ENCODE data around the gene OSBPL2.
A peak's percentile ranks its signal among the peaks of the same experiment; 100 is the strongest.

OSBPL2 gene

DNA sequence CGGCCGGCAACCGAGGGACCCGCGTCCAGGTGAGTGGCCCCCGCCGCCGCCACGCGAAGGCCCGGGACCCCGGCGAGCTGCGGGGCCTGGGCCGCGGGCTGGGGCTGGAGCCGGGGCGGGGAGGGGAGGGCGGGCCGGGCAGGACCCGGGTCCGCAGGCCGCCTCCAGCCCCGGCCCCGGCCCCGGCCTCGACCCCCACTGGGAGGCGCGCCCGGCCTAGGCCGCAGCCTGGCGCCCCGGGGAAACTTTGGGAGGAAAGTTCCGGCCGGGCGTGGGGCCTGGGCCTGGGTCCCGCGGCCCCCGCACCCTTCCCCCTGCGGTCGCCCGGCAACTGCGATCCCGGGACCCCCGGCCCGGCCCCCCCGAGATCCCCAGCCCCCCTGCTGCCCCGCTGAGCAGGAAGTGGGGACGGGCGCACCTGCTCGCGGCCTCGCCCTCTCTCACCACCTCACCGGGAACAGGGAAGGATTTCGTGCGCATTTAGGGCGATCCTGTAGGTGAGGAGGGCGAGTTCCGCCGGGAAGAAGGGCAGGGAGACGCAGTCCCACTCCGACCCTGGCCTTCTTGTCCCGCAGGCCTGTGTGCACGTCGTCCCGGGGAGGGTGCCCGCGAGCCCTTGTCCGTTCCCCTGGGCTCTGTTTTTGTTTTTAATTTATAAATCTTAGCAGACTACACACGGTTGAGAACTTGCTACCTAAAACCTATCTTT, 402 bp downstream of the OSBPL2 start (continued):
- TF ChIP-seq PATZ1 (tag by site-specific recombination; IDR thresholded peaks at IDR 0.05), result peak; percentile 30; the same call in 1 of the 2 replicates

DNA sequence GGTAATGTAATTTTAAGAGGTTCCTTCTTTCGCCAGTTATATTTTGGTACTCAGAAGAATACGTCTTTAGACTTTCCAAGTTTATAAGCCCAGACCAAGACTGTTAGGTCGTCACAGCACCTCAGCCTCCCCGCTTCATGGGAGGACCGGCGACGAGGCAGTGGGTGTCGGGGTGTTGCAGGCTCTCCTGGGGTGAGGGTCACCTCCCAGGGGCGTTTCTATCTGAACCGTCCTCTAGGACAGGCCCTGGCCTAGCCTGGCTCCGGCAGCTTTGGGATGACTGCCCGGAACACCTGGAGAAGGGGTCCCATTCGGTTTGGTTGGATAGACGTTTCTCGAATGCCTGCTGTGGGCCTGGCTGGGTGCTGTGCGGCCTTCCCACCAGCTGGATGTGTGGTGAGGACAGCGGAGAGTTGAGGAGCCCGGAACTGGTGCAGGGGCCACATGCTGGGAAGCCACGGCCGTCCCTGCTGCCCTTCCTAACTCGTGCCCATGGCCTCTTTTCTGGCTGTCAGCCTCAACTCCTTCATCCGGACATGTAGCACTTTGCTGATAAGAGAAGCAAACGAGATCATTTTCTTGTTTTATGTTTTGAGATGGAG, 1.1 kb downstream of the OSBPL2 start:
- Histone ChIP-seq H3K36me3 (ENCODE audit: control insufficient read depth in 2 of 2, insufficient read depth in 1 of 2, low read length in 2 of 2) (peaks cover 0 to 39% of the 10 kb centered on the region in 2 experiments; a peak in 1 of 3 replicates), H3K4me3 (ENCODE audit: low read depth, low read length) (peak overlapping the region; percentile 76), H3K4me1 (ENCODE audit: control insufficient read depth, insufficient read depth, low read length) (peaks cover 6% of the 10 kb centered on the region; the same call in 1 of the 2 replicates), H3K9me3 (ENCODE audit: control insufficient read depth, insufficient read depth, low read depth, low read length) (no peaks in the 10 kb centered on the region), H3K27ac (ENCODE audit: extremely low read depth, low read depth, low read length) (peak overlapping the region; percentile 37; the same call in 1 of the 2 replicates)
- POLR2A ChIA-PET, result no interaction called here
- no peak for TF ChIP-seq ZNF704 (tag by site-specific recombination; IDR thresholded peaks at IDR 0.05)
- TF ChIP-seq SP2 (tag by site-specific recombination; IDR thresholded peaks at IDR 0.05), result no peak
- no peak for TF ChIP-seq ZNF776 (tag by site-specific recombination; IDR thresholded peaks at IDR 0.05; ENCODE audit: borderline replicate concordance)
- TF ChIP-seq ZNF645 (tag by site-specific recombination; IDR thresholded peaks at IDR 0.05), result no peak
- no peak for TF ChIP-seq ZNF560 (tag by site-specific recombination; IDR thresholded peaks at IDR 0.05; ENCODE audit: borderline replicate concordance)
- TF ChIP-seq ZNF514 (tag by site-specific recombination; IDR thresholded peaks at IDR 0.05), result no peak
- TF ChIP-seq ZNF146 (tag by site-specific recombination; IDR thresholded peaks at IDR 0.05), result no peak
- no peak for TF ChIP-seq KLF1 (tag by site-specific recombination; IDR thresholded peaks at IDR 0.05)
- TF ChIP-seq, protein P1, sequence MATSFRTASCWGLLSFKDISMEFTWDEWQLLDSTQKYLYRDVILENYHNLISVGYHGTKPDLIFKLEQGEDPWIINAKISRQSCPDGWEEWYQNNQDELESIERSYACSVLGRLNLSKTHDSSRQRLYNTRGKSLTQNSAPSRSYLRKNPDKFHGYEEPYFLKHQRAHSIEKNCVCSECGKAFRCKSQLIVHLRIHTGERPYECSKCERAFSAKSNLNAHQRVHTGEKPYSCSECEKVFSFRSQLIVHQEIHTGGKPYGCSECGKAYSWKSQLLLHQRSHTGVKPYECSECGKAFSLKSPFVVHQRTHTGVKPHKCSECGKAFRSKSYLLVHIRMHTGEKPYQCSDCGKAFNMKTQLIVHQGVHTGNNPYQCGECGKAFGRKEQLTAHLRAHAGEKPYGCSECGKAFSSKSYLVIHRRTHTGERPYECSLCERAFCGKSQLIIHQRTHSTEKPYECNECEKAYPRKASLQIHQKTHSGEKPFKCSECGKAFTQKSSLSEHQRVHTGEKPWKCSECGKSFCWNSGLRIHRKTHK (tag by site-specific recombination; IDR thresholded peaks at IDR 0.05), result no peak
- no peak for TF ChIP-seq SETDB1 (IDR thresholded peaks at IDR 0.05; ENCODE audit: insufficient read length, low read length)
- TF ChIP-seq ZNF692 (tag by site-specific recombination; IDR thresholded peaks at IDR 0.05), result no peak
- TF ChIP-seq ZNF169 (tag by site-specific recombination; IDR thresholded peaks at IDR 0.05), result no peak
- no peak for TF ChIP-seq ZNF629 (tag by site-specific recombination; IDR thresholded peaks at IDR 0.05)
- no peak for TF ChIP-seq ZNF473 (tag by site-specific recombination; IDR thresholded peaks at IDR 0.05)
- no peak for TF ChIP-seq ZSCAN23 (tag by site-specific recombination; IDR thresholded peaks at IDR 0.05)
- no peak for TF ChIP-seq ZNF239 (tag by site-specific recombination; IDR thresholded peaks at IDR 0.05)
- no peak for TF ChIP-seq ZNF830 (tag by site-specific recombination; IDR thresholded peaks at IDR 0.05; ENCODE audit: low read depth)
- TF ChIP-seq ZNF571 (tag by site-specific recombination; IDR thresholded peaks at IDR 0.05), result no peak
- TF ChIP-seq KLF8 (tag by site-specific recombination; IDR thresholded peaks at IDR 0.05), result no peak
- CTCF ChIA-PET, result no interaction called here

Data from HEK293 (cell line).